Adrenal gland (tissue), 12 donors: Measurements from ENCODE around the gene KAT6B. TPM values are rescaled to one million over a fixed set of nuclear protein-coding genes. Genes with fewer than 3 reads are reported as not detected.
A peak's percentile ranks its signal among the peaks of the same experiment; 100 is the strongest.

ENCODE experiments used
- DNase-seq, 7 donors: peaks; one replicate each; pipeline ENCODE4 v3.0.0-alpha.2; 2019 to 2020
- H3K27ac ChIP-seq, 5 donors: fragments of 200-600 bp; sonication (generic) in 4 of 5; 1 replicate in 3 of 5; 2 replicates in 2 of 5; pipeline versions ENCODE4 v1.5.1 to v1.8.0; 2016 to 2020; ENCODE audit warnings: mild to moderate bottlenecking in 1 of 5
- H3K27me3 ChIP-seq: fragments of 200-600 bp; 2 replicates; pipeline ENCODE4 v1.8.0; 2021
- H3K36me3 ChIP-seq, 2 donors: fragments of 200-600 bp; replicated peaks in 1 of 2; 1 replicate in 1 of 2; 2 replicates in 1 of 2; pipeline versions ENCODE4 v1.5.1 to v1.8.0; 2018 to 2022
- H3K4me1 ChIP-seq, 2 donors: fragments of 200-600 bp; replicated peaks in 1 of 2; 1 replicate in 1 of 2; 2 replicates in 1 of 2; pipeline versions ENCODE4 v1.5.1 to v1.8.0; 2018 to 2021
- H3K4me3 ChIP-seq, 4 donors: fragments of 200-600 bp; sonication (generic) in 3 of 4; one replicate each; pipeline ENCODE4 v1.5.1; 2016 to 2018
- H3K9me3 ChIP-seq, 3 donors: fragments of 200-600 bp; sonication (generic) in 1 of 3; replicated peaks in 1 of 3; 1 replicate in 2 of 3; 2 replicates in 1 of 3; pipeline versions ENCODE4 v1.5.1 to v1.8.0; 2016 to 2021
- POLR2A ChIP-seq, 2 donors: fragments of 450-650 bp; IDR thresholded peaks; one replicate each; pipeline ENCODE4 v1.6.1; 2017; ENCODE audit warnings: antibody characterized with exemption in 2 of 2, mild to moderate bottlenecking in 2 of 2, moderate library complexity in 1 of 2
- WGBS, 4 donors: extraction: QIAGEN DNeasy Blood & Tissue Kit in 2 of 4; methylation state at CpG; one replicate each; pipeline versions ENCODE4 v1.1.5 to v1.1.7; 2013 to 2017; 5-methylcytosine and 5-hydroxymethylcytosine counted together
- intact Hi-C, 2 donors: fragments of 100-400 bp; cut with DNase I; formaldehyde crosslinking; loops; one replicate each; pipeline versions ENCODE4 v1.14.1 to v1.15.0; 2022 to 2023
- polyA plus RNA-seq, 3 donors: library from polyadenylated mRNA; stranded (reverse); fragments of 200-250 nt in 2 of 3; fragments of 350-450 nt in 1 of 3; fragmentation: Illumina TruSeq in 1 of 3; extraction: RNeasy Lipid Tissue Mini Kit (QIAGEN cat#74804) in 1 of 3; gene quantifications; one replicate each; pipeline ENCODE4 v1.2.3, GENCODE V29; 2013 to 2014
- total RNA-seq, 9 donors: library from RNA; depleted of rRNA in 4 of 9; stranded (reverse); fragments of >200 nt in 4 of 9; fragments of 120-200 nt in 1 of 9; fragmentation: NEBNext Ultra II Directional in 1 of 9; extraction: Animal tissue kit (Norgen Biotek cat#: 25700) in 1 of 9; gene quantifications; one replicate each; pipeline versions ENCODE4 v1.1.0 to v1.2.4, GENCODE V29; 2013 to 2023
- TF ChIP-seq, protein P1 (sequence below), 6 experiments: fragments of 450-650 bp in 4 of 6; fragments of 200-600 bp in 2 of 6; sonication (generic) in 1 of 6; IDR thresholded peaks; 1 replicate in 5 of 6; 2 replicates in 1 of 6; pipeline versions ENCODE4 v1.5.1 to v1.8.0; 2016 to 2021; ENCODE audit warnings: antibody characterized with exemption in 6 of 6, mild to moderate bottlenecking in 2 of 6, moderate library complexity in 1 of 6
- donor health status: healthy with polysubstance abuse.
- donor health status: Bipolar disorder and iron deficiency.
- donor health status: DM: yes; HTN: yes; CAD: no.
- donor health status: DM: no; HTN: no; CAD: no.
- donor health status: DM: no; HTN: no; CAD: no.
- donor health status: DM: yes; HTN: yes; CAD: no.

KAT6B gene
- total and polyA plus RNA-seq, 12 donors: 6.0 to 50.2 (median 25.8) TPM

DNA sequence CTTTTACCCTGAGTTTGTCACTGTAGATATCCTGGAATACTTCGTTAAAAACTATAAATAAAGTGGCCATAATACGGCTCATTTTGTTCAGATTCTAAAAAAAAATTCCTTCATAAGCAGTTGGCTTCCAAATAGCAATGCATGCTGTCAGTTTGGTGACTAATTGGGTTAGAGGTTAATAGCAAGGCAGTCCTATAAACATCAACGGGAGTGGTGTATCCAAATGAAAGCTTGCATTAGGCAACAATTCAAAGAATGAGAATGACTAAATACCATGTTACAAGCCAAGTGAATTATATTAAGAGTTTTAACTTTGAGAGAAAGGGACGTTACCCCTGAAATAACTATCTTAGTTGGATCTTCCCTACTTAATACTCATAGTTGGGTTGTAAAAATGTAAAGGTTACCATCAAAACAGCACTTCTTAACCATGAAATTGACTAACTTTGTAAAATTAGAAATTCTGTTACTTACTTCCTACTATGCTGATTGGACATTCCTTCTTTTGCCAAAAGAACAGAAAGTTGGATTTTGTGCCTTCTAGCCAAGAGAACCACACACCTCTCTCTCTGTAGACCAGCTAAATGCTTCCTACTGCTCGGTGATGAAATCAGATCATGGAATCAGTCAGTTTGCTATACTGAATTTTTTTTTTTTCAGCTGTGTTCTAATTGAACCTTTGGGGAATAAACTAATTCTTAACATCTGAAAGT lies 98.0 kb downstream of the KAT6B start:
- DNase-seq: peak in 3 of 7 donors; percentile 28 to 36 (median 29)
- TF ChIP-seq POLR2A (IDR thresholded peaks at IDR 0.05): no peak
- TF ChIP-seq, protein P1, sequence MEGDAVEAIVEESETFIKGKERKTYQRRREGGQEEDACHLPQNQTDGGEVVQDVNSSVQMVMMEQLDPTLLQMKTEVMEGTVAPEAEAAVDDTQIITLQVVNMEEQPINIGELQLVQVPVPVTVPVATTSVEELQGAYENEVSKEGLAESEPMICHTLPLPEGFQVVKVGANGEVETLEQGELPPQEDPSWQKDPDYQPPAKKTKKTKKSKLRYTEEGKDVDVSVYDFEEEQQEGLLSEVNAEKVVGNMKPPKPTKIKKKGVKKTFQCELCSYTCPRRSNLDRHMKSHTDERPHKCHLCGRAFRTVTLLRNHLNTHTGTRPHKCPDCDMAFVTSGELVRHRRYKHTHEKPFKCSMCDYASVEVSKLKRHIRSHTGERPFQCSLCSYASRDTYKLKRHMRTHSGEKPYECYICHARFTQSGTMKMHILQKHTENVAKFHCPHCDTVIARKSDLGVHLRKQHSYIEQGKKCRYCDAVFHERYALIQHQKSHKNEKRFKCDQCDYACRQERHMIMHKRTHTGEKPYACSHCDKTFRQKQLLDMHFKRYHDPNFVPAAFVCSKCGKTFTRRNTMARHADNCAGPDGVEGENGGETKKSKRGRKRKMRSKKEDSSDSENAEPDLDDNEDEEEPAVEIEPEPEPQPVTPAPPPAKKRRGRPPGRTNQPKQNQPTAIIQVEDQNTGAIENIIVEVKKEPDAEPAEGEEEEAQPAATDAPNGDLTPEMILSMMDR (IDR thresholded peaks at IDR 0.05): no peak
- Histone ChIP-seq H3K4me1 (peaks cover 36 to 73% of the 10 kb centered on the region in 2 donors), H3K27ac (peak overlapping the region in 4 of 5 donors; percentile 38 to 83 (median 70)), H3K27me3 (no peaks in the 10 kb centered on the region), H3K36me3 (no peaks in the 10 kb centered on the region), H3K9me3 (peaks cover 0 to 9% (median 0%) of the 10 kb centered on the region in 3 donors), H3K4me3 (peak overlapping the region in 1 of 4 donors; percentile 6)
- intact Hi-C loops: no loop called here
- WGBS, 4 donors: 16 to 24% (median 18%) methylated on average over 5 of the region's 5 CpGs

DNA sequence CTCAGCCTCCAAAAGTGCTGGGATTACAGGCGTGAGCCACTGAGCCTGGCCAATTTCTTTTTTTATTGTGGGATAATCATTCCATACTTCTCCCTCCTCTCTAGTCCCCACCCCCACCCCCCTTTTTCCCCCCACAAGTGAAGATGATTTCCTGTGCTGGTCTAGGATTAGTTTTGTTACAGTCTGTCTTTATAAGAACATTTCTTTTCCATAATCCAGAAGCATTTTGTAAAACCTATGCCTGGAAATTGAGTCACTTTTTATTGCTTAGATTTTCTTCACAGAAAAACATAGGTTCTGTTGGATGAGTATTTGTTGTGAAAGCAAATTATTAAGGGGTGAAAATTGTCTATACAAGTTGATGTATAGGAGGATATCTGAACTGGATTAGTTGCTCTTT lies 98.9 kb downstream of the KAT6B start:
- TF ChIP-seq, protein P1 (IDR thresholded peaks at IDR 0.05): no peak
- no peak for TF ChIP-seq POLR2A (IDR thresholded peaks at IDR 0.05)

DNA sequence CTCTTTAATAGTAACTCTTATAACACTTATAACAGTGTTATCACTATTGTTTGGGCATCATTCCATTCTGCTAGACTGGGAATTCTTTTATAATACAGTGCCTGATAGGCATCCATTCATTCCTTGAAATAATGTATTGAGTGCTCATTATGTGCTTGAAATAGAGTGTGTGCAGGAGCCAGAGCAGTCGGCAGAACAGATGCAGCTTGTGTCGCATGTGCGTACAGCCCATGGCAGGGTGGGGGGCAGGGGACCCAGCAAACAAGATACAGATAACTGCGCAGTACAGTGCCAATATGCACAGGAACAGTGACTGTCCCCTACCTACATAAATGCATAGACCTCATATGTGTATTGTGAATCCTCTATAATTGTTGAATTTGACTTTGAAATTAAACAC lies 99.3 kb downstream of the KAT6B start:
- WGBS, 4 donors: 91 to 100% (median 93%) methylated on average over 4 of the region's 4 CpGs
- Histone ChIP-seq H3K9me3 (no peaks in the 10 kb centered on the region), H3K4me3 (no peak overlapping the region), H3K36me3 (no peaks in the 10 kb centered on the region), H3K27ac (no peak overlapping the region), H3K4me1 (peaks cover 36 to 77% of the 10 kb centered on the region in 2 donors), H3K27me3 (no peaks in the 10 kb centered on the region)
- TF ChIP-seq POLR2A (IDR thresholded peaks at IDR 0.05): no peak
- TF ChIP-seq, protein P1 (IDR thresholded peaks at IDR 0.05): no peak
- intact Hi-C loops: no loop called here
- DNase-seq: no peak

More for the DNA sequence above, 98.9 kb downstream of the KAT6B start:
- Histone ChIP-seq H3K9me3 (peaks cover 0 to under 1% (median 0%) of the 10 kb centered on the region in 3 donors), H3K36me3 (no peaks in the 10 kb centered on the region), H3K4me1 (peaks cover 36 to 77% of the 10 kb centered on the region in 2 donors), H3K27me3 (no peaks in the 10 kb centered on the region), H3K27ac (peak overlapping the region in 4 of 5 donors; percentile 38 to 83 (median 70)), H3K4me3 (no peak overlapping the region)
- 47 to 84% (median 60%) methylated on average over 1 of the region's 1 CpG for WGBS, 4 donors
- no peak for DNase-seq
- intact Hi-C loops: no loop called here

DNA sequence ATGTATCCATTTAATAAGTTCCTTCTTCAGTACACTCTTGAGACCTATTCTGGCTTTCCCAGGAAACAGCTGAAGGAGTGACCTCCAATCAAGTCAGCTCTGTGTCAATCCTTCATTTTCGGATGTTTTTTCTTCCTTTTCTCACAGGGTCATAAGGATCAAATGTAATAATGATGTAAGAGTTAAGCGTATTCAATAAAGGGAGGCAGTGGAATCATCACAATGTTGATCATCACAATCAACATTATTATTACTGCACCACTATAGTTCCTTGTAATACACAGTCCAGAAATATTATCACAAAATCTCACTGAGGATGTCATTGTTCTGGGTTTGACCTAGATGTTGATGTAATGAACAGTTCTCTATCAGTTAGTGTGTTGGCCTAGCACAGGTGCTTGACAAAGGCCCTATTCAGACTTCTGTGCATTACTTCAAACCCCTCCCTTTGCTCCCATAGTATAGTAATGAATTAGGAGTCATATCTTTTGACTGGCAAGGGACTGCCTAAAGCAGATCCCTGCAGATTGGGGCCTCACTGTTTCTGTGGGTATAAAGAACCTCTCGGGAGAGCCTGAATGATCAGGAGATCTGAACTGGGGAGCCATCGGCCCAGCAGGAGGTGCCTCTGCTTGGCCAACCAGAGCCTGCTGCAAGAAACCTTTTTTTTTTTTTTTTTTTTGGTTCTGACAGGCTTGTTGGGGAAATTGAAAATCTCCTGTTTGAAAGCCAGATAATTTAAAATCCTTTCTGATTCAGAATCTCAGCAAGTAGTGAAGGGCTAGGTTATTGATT lies 100.6 kb downstream of the KAT6B start:
- H3K4me1 ChIP-seq: peaks cover 30 to 70% of the 10 kb centered on the region in 2 donors
- DNase-seq: no peak
- no peaks in the 10 kb centered on the region for H3K27me3 ChIP-seq
- 80 to 90% (median 85%) methylated on average over 4 of the region's 4 CpGs for WGBS, 4 donors
- H3K36me3 ChIP-seq: no peaks in the 10 kb centered on the region
- no peaks in the 10 kb centered on the region for H3K9me3 ChIP-seq
- H3K27ac ChIP-seq: no peak overlapping the region
- H3K4me3 ChIP-seq: no peak overlapping the region
- intact Hi-C loops: no loop called here
- no peak for TF ChIP-seq POLR2A (IDR thresholded peaks at IDR 0.05)
- TF ChIP-seq, protein P1 (IDR thresholded peaks at IDR 0.05): no peak
